ENCODE measurements around the gene SLC35F1.

GRCh38 chr6:118306392-118307238 is 399.6 kb downstream of the SLC35F1 start:
- TF ChIP-seq CTCF (conservative IDR thresholded peaks at IDR 0.05) (no peak), ZFX (IDR thresholded peaks at IDR 0.05) (no peak)
